Measurements from ENCODE around the gene DAB2.

Gene DAB2

GRCh38 chr5:39323542-39323941 lies 101.2 kb downstream of the DAB2 start:
- Histone ChIP-seq H3K4me3 (ENCODE audit: insufficient read depth, low read length, poor library complexity, severe bottlenecking) (no peak overlapping the region), H3K4me2 (ENCODE audit: low read depth, low read length, poor library complexity, severe bottlenecking) (no peak overlapping the region), H3K27ac (ENCODE audit: low read depth, low read length) (no peak overlapping the region), H4K20me1 (ENCODE audit: low read depth, low read length) (no peaks in the 10 kb centered on the region), H3K27me3 (ENCODE audit: low read length) (no peaks in the 10 kb centered on the region), H2AFZ (ENCODE audit: low read depth, low read length, severe bottlenecking) (no peak overlapping the region), H3K9me3 (ENCODE audit: insufficient read depth, low read length) (no peaks in the 10 kb centered on the region), H3F3A (ENCODE audit: insufficient read depth) (no peaks in the 10 kb centered on the region), H3K79me2 (ENCODE audit: insufficient read depth, low read length) (no peaks in the 10 kb centered on the region), H3K36me3 (ENCODE audit: low read length) (no peaks in the 10 kb centered on the region), H3K9me2 (replicated peaks; ENCODE audit: insufficient read depth, low read length) (no peaks in the 10 kb centered on the region), H3K9ac (ENCODE audit: low read length) (no peak overlapping the region)
- no peak for TF ChIP-seq CTCF (IDR thresholded peaks at IDR 0.05; ENCODE audit: insufficient read depth, low read length, poor library complexity, severe bottlenecking)
- no peak for TF ChIP-seq EZH2phosphoT487 (conservative IDR thresholded peaks at IDR 0.05; ENCODE audit: low read length)

Data from SU-DHL-6 (cell line).